DMS53 treated with DMSO at 0.1 percent for 48 hours (cell line): ENCODE data around the gene CDYL.

Source experiments
- DNase-seq: peaks from one replicate; lab custom pipeline; 2025; ENCODE audit not compliant: unreplicated experiment; lab: John Stamatoyannopoulos, UW

CDYL gene

DNA sequence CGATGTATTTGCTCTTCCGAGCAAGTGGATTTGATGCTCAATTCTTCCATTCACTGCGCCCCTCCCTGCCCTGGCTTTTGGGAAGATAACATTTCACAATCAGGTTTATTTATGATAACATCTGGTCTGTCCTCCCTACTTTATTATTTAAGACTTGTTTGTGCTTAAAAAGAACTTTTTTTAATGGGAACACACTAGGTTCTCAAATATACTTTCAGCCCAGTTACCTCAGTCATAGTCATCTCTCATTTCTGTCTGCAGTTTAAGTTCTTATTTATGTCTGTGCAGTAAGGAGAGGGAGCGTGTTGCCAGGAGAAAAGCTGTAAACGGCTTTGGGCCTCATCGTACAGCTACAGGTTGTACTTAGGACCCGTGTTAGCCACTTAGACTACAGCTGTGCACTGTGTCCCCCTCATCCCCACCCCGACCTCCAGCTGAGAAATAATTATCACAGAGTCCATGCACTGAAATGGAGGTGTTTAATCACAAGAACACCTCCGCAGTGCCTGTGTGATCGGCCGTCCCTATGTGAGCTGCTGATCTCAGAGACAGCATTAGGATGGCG is 128.3 kb downstream of the CDYL start:
- no peak for DNase-seq

DNA sequence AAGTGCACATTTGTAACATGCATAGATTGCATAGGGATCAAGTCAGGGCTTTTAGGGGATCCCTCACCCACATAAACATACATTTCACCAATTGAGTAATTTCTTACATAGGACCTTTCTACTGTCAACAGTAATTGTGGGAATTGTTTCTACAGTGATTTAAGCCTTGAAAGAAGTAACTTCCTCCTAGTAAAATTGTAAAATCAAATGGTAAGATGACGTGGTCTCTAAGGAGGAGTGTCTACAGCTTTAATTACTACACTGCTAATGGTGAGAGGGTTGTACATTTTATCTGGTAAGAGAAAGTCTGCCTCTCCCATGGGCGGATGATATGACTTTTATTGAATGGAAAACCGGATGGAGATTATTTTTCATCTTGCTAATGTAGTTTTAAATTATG is 129.6 kb downstream of the CDYL start:
- DNase-seq = no peak

DNA sequence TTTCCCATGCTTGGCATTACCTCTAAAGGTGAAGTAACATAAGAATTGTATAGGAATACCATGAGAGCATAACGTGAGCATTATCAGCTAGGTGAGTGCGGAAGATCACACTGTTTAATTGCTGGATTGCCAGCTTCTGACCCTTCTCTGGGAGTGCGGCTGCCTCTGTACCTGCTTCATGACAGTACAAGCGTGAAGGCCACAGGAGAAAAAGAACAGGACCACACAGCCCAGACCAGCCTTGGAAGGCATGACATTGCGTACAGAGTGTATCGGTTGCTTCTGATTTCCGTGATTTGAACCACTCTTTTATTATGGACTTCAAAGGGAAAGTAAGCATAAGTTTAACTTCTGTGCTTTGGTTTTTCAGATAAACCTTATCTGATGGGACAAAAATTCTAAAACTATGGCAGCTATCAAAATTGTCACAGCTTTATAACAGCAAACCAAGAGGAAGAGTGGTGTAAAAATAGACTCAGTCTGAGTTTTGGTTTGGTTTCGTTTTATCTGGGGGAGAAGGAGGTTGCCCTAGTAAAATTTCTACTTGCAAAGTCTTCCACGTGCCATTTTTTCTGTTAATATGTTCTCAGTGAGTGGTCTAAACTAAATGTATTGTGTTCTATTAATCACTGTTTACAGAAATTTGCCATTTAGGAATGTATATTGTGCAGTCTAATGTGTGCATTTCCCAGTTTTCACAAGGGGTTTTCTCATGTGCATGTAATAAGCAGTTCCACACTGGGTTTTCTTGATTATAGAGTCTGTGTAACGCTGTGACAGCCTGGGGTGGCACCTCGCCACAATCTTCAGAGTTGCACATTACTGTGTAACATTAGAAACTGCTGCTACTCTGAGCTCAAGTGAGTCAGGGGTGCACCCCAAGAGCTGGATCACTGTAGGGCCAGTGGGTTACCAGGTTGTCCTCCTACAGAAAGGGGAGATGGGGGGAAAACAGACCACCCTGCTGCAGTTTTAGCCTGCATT is 130.4 kb downstream of the CDYL start:
- DNase-seq = no peak

DNA sequence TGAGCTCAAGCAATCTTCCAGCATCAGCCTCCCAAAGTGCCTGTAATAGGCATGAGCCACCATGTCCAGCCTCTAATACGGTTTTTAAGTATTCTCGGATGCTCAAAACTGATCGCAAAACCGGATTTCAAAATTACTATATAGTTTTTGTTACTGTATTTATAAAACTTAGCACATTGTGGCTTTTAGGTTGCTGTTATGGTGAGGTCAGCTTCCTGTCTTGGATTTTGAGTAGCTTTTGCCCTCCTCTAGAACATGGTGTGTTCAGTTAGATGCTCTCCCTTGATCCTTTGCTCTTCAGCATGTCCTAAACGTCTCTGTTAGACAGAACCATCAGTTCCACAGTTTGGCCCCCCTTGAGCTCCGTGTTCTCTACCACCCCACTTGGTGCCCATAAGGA is 131.4 kb downstream of the CDYL start:
- no peak for DNase-seq

DNA sequence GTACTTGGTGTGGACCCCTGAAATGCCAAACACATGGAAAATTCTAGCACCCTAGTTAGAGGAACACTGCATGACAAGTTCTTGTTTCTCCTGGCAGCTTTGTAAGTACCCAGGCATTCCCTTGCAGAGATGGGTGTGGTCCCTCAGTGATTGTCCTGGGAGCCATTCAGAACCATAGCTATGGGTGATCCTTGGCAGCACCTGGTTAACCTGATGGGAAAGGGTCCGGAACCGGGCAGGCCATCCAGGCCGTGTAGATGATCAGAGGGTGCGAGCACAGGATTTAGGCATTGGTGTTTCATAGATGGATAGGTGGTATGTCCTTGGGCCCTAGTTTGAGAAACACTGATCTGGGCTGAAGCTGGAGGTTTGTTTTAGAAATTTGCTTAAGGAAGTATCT is 131.9 kb downstream of the CDYL start:
- no peak for DNase-seq

DNA sequence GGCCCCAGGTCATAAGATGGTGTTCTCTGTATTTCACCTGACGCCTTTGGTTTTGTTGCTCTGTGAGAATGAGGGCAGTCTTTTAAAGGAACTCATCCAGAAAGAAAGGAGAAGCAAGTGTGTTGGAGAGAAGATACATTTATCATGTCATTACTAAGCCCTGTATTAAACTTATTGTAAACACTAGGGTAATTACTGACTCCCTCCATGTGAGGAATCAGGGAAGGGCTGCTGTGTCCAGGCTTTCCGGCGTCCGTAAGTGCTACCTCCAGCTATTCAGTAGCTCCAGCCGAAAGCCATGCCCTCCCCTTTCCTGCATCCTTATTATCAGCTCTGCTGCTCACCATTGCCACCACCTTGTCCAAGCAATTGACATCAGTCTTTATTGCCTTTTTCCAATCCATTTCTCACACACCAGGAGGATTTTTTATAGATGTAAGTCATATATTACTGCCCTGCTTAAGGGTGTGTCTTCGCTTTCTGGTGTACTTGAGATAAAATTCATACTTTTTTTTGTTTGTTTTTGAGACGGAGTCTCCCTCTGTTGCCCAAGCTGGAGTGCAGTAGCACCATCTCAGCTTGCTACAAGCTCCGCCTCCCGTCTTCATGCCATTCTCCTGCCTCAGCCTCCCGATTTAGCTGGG is 133.0 kb downstream of the CDYL start:
- no peak for DNase-seq

DNA sequence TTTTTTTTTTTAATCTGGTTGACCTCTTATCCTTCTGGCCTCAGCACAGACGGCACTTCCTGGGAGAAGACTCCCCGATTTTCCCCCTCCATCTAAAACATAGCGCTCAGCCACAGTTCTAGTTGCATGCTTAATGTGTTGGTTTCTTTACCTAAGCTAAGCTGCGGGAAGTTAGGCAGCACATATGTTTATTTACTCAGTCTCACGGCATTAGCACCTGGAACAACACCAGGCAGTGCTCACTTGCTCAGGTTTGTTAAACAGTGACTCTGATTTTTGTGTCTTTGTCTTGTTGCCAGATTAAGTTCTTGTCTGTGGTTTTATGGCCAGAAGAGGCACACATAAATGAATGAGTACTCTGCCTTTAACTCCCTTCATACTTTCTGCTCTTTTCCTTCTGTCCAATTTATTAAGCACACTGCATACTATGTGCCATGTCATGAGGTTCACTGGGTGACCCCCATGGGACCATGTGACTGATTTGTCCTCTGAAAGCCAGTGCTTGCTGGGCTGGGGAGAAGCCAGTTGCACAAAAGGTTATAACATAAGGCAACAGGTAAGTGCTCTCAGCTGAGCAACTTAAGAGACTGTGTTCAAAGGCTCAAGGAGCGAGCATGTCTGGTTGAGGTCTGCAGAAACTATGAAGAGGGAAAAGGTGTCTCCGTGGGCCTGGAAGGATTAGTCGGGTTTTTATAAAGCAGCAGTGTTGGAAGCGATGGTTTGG is 134.0 kb downstream of the CDYL start:
- DNase-seq = peak; percentile 59

DNA sequence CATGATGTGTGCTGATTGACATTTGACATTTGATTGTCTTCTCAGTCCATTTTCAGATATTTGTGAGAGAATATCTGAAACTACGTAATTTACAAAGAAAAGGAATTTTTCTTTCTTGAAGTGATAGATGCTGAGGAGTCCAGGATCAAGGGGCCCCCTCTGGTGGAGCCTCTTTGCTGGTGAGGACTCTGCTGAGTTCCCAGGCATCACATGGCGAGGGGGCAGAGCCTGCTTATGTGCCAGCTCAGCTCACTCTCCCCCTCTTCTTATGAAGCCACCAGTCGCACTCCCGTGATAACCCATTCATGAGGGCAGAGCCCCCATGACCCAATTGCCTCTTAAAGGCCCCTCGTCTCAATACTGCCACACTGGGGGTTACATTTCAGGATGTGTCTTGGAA is 136.4 kb downstream of the CDYL start:
- DNase-seq = no peak

DNA sequence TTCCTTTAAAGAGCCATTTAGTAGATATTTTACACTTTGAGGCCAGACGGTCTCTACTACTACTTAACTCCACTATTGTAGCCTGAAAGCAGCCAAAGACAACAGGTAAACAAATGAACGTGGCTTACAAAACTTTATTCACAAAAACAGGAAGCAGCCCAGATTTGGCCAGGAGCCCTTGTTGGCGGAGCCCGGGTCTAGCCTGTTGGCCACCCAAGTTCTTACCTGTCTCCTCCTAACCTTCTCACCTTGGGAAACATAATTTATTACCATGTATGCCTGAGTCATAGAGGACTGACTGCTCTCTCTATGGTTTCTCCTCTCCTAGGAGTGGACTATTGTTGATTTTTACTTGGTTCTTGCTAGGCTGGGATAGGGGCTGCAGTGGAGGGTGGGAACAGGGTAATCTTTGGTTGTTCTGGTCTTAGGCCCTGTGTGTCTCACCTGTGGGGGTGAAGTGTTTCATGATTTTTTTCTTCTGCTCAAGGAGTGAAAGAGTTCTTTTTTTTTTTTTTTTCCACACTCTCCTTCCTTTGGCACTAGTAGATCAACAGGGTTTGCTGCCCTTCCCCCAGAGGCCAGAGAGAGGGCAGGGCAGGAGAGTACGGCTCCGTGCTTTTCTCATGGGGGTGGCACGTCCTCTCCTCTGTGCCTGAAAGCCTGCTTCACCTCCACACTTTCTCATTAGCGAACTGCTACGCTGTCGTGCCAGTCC is 137.7 kb downstream of the CDYL start:
- DNase-seq = no peak

DNA sequence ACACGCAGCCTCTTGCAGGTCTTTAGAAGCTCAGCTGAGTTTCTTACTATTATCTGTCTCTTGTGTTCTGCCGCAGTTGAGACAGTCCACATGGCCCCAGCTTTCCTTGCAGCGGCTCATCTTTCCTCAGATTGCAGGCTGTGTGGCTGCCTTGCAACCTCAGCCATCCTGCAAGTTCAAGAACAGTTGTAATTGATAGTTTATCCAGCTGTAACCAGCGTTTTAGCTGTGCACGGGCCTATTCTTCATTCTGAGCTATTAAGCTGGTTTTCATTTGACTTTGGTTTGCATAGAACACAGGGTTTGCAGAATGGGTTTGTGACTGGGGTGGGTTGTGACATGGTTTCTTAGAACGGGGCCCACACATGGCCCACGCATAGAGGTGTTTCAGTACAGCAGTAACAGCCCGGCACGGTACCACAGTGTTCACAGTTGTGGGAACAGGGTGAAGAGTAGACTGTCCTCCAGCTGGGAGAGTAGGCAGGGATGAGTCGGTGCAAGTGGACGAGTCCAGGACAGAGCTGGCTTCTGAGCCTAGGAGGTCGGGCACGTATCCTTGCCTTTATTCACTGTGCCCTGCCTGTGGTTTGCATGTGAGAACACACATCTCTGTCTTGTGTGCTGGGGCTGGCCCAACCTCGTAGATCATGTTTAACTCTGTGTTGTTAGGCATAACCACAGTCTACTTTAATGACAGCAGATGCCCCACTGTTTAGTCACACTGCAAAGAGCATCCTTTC is 138.4 kb downstream of the CDYL start:
- no peak for DNase-seq

DNA sequence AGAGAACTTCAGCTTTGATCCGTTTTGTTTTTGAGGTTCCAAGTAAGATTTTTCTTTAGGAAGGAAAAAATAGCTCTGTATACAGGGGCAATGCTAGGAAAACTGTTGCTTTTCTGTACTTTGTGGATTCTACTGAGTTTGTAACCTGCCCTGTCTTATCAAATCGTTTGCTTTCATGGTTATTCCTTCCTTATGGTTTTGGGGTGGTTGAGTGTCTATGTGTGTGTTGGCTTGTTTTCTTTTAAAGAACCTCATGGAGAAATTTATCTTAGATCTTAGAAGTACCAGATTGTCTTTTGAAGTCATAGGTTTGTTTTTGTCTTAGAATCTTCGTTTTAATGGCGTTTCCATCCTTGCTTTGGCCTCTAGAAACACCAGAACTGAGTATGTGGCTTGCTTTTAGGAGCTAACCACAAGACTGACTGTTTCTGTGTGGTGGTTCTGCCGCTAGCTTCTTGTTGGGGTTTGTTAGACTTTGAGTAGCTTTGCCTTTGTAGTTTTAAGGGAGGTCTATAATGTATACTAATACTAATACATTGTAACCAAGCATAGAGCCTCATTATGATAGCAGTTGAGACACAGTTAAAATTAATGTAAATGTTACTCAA is 140.9 kb downstream of the CDYL start:
- no peak for DNase-seq

DNA sequence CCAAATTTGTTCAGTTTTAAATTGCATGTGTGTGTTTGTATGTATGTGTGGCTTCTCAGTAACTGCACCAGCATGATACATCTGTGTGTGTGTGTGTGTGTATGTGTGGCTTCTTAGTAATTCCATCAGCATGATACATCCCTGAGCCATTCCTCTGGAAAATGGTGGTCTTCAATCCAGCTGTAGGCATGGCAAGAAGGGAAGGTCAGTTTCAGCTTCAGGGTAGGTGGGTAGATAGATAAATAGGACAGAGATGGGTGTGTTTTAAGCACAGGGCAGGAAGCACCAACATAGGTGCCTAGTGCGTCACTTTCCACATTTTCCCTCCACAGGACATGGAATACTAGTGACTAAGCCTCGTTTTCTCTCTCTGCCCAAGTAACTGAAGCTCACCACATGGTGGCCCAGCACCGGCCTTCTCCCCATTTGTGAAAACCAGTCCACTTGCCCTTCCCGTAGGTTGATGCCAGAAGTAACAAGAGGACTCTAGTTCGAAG is 144.8 kb downstream of the CDYL start:
- DNase-seq = no peak

DNA sequence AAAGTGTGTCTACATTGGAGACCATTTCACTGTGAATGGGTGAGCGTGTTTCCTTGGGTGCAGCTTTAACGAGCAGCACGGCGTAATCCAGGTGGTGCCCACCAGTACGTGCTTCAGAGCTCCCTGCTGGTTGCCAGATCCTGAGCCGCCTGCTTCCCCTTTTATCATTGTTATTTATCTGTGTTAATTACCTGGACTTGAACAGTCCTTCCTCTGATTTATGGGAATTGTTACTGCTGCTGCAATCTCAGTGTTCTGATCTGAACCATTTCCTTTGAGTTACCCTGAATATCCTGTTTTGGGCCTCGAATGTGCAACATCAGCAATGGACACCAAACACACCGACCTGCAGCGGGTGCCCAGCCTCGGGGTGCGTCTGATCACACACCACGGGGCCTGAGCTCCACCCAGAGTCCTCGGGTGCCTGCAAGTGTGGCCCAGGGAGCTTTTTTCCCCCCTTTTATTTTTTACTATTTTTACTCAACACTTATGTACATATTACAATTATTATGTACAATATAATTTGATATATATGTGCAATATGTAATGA is 146.4 kb downstream of the CDYL start:
- no peak for DNase-seq

DNA sequence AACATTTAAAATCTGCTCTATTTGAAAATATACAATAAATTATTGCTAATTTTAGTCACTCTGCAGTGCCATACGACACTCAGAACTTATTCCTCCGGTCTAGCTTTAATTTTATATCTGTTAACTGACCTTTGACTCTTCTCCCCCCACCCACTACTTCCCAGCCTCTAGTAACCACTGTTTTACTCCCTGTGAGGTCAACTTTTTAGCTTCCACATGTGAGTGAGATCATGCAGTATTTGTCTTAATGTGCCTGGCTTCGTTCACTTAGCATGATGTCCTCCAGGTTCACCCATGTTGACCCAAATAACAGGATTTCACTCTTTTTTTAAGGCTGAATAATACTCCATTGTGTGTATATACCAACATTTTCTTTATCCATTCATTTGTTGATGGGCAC is 146.9 kb downstream of the CDYL start:
- no peak for DNase-seq

DNA sequence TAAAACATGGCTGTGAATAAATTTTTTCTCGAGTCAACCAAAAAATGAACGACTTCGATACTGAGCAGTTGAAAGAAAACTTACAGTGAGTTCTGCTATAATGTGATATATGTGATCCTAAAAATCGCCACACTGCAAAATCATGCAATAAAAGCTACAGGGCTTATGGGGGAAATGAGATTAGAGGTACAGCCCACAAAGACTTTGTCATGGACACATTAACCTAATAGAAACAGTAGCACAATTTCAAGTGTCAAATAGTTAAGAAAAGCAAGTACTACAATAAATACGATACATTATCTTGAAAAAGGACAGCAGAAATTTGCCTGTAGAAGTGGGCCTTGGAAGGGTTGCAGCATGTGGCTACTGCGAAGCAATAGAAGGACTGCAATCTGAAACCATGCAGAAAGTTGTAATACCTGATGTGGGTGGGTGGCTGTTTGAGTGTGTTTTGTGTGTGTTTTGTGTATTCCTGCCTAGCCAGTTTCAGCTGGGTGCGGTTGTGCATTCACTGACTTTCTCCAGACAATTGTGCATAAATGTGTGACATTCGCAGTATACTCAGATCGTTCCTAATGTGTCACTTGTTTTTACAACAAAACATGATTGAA is 148.6 kb downstream of the CDYL start:
- DNase-seq = no peak

DNA sequence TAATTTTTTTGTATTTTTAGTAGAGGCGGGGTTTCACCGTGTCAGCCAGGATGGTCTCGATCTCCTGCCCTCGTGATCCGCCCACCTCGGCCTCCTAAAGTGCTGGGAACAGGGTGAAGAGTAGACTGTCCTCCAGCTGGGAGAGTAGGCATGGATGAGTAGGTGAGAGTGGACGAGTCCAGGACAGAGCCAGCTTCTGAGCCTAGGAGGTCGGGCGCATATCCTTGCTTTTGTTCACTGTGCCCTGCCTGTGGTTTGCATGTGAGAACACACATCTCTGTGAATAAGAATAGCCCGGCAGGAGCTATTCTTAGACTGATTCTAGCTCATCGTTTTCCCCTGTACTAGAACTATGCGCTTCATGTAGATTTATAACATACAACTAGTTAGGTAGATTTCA is 149.4 kb downstream of the CDYL start:
- no peak for DNase-seq

DNA sequence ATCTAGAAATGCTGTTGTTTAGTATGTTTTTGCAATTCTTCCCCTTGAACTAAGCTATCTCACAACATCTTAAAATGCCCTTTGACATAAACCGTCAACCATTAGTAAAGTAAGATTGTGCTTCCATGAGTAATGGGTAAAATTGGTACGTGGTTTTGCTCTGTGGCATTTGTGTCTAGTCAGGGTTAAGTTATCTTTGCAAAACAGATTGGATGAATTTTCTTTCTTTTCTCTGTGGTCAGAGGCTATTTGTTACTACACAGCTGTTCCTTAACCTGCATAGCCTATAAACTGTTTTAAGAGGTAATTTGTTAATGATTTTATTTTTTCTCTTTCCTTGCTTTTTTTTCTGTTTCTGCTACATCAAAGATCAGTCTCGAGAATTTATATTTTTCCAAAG is 152.2 kb downstream of the CDYL start:
- DNase-seq = no peak

DNA sequence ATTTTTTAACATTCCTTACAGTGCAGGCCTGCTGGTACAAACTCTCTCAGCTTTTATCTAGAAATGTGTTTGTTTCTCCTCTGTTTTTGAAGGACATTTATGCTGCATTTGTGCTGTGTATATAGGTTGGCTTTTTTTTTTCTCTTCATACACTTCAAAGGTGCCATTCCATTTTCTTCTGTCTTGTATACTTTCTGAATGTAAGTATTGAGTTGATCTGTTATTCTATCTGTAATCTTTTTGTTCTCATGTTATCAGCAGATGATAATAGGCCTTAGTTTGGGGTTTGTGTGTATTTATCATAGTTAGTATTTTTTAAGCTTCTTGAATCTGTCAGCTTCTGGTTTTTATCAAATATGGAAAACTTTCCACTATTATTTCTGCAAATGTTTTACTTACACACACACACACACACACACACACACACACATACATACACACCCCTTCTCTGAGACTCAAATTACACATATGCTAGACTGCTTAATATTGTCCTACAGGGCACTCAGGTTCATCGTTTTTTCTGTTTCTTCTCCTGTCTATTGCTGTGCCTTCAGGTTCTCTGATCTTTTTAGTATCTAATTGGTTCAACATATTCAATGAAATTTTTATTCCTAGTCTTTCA is 153.0 kb downstream of the CDYL start:
- no peak for DNase-seq
